Activated naive CD4-positive, alpha-beta T cell treated with anti-CD3 and anti-CD28 coated beads, Interleukin-2, amount 50 U/mL, for 24 hours (primary cell): Measurements from ENCODE around the gene SLC14A1.

Experiments used
- H3K27ac Mint-ChIP-seq: one replicate; pipeline ENCODE4 v1.8.0; 2021; ENCODE audit warnings: mild to moderate bottlenecking, mixed read lengths
- H3K27me3 Mint-ChIP-seq: one replicate; pipeline ENCODE4 v1.8.0; 2021; ENCODE audit warnings: mixed read lengths
- H3K36me3 Mint-ChIP-seq: one replicate; pipeline ENCODE4 v1.8.0; 2021; ENCODE audit warnings: mixed read lengths
- H3K4me1 Mint-ChIP-seq: one replicate; pipeline ENCODE4 v1.8.0; 2021; ENCODE audit warnings: mixed read lengths
- H3K4me3 Mint-ChIP-seq: one replicate; pipeline ENCODE4 v1.8.0; 2021; ENCODE audit warnings: mild to moderate bottlenecking, mixed read lengths
- H3K9me3 Mint-ChIP-seq: one replicate; pipeline ENCODE4 v1.8.0; 2021; ENCODE audit warnings: mixed read lengths

Gene SLC14A1

DNA sequence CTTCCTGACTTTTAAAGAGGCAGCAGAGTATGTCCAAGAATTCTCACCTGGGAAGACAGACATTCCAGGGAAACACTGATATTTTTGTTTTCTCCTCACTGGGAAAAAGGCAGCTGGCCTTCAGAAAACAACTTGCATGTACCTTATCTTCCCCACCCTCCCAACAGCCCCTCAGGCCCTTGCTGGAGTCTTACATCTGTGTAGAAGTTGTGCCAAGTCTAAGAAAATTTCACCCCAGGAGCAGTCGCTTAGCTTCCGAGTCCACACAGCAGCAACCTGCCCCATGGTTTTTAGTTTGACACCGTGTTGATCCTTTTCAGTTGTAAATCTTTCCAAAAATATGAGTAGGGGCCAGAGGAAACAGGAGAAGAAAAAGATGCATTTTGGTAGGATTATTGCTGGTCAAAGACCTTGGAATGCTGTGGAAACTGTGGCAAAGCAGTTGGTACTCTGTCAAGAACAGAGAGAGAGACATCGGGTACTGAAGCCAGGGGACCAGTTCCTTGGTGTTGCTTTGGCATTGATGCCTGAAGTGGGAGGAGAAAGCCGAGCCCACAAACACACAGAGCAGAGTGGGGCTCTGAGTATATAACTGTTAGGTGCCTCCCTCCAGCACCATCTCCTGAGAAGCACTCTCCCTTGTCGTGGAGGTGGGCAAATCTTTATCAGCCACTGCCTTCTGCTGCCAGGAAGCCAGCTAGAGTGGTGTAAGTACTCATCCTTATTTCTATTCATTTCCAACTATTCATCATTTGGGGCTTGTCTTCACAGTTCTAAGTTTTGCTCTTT lies at the start of gene SLC14A1:
Gene SLC14A1, plus strand, starts transcription at position 615 of the 789 bp plus-strand sequence. CDS start 6,140 bp downstream, outside the sequence.
- H3K27ac Mint-ChIP-seq: no peak within 1 kb of the TSS
- no peaks in the 10 kb centered on the region for H3K9me3 Mint-ChIP-seq
- no peaks in the 10 kb centered on the region for H3K36me3 Mint-ChIP-seq
- H3K27me3 Mint-ChIP-seq: no peaks in the 10 kb centered on the region
- H3K4me1 Mint-ChIP-seq: no peaks in the 10 kb centered on the region
- H3K4me3 Mint-ChIP-seq: no peak within 1 kb of the TSS

DNA sequence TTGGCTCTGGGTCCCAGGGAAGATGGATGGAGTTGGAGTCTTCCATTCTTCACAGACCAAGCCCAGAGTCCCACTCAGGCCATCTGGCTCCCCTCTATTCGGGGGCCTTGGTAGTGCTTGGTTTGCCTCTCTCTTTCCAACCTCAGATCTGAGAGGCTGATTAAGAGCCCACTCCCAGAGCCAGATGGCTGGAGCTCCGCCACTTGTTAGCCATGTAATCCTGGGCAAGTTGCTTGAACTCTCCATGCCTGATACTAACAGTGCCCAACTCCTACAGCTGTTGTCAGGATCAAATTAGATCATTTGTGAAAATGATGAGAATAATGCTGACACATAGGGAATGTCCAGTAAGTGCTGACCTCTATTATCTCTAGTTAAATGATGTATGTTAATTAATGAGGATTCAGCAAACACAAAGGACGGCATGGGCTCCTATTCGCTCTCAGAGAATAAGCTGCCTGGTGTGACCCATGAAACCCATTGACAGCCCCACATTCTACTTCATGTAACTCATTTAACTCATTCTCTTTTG lies 46.6 kb upstream of the SLC14A1 start:
- Mint-ChIP-seq H3K27me3 (peaks cover 2% of the 10 kb centered on the region), H3K4me3 (no peak overlapping the region), H3K4me1 (peaks cover 10% of the 10 kb centered on the region), H3K27ac (no peak overlapping the region), H3K36me3 (no peaks in the 10 kb centered on the region), H3K9me3 (no peaks in the 10 kb centered on the region)

DNA sequence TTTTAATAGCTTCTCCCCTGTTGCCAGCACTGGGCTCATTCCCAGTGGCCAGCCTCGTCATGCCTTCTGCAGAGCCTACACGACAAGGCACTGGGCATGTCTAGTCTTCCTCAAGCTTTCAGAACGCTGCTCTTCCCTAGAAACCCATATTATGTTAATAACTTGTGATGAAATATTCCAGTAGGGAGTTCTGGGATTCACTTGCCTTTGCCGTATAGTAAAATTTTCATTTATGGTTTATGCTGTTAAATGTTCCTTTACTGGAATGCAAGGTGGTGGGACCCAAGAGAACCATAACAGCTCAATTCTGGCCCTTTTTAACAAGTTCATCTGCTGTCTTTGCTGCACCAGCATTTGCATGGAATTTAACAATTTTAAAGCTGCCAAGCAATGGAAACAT lies 45.5 kb upstream of the SLC14A1 start:
- Mint-ChIP-seq H3K36me3 (no peaks in the 10 kb centered on the region), H3K9me3 (no peaks in the 10 kb centered on the region), H3K27me3 (peaks cover 3% of the 10 kb centered on the region), H3K4me3 (no peak overlapping the region), H3K4me1 (peaks cover 14% of the 10 kb centered on the region), H3K27ac (no peak overlapping the region)

- H3K27me3 Mint-ChIP-seq: peaks cover 3% of the 10 kb centered on the region
- no peaks in the 10 kb centered on the region for H3K9me3 Mint-ChIP-seq
- H3K36me3 Mint-ChIP-seq: no peaks in the 10 kb centered on the region
- H3K4me3 Mint-ChIP-seq: no peak overlapping the region
- H3K4me1 Mint-ChIP-seq: peaks cover 15% of the 10 kb centered on the region
- no peak overlapping the region for H3K27ac Mint-ChIP-seq
Measured at GRCh38 chr18:45678850-45679249, 45.1 kb upstream of the SLC14A1 start.

DNA sequence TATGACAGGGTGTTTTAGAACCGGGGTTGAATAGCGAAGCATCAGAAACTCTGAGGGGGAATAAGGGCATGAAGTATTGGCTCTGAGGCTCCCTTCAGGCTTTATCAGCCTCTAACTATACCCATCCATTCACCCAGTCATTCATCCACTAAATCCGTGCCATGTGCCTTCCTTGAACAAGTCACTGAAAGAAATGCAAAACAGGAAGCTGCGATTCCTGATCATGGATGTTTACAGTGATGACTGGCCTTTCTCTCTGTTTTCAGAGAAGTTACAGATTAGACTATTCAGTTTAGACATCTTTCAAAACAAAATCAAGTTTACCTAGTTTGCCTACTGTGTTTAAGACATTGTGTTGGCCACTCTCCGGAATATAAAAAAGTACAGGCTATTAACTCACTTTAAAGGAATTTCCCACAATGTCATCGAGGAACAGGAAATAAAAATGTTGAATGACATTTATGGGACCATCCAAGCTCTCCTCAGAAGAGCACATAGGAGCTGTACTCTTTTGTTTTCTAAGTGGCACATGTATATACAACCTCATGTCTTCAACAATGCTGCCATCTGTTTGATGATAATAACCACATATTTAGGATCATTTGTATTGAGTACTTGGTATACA lies 43.8 kb upstream of the SLC14A1 start:
- H3K4me1 Mint-ChIP-seq: peaks cover 23% of the 10 kb centered on the region
- H3K27me3 Mint-ChIP-seq: peaks cover 3% of the 10 kb centered on the region
- H3K36me3 Mint-ChIP-seq: no peaks in the 10 kb centered on the region
- H3K27ac Mint-ChIP-seq: no peak overlapping the region
- H3K4me3 Mint-ChIP-seq: no peak overlapping the region
- no peaks in the 10 kb centered on the region for H3K9me3 Mint-ChIP-seq

DNA sequence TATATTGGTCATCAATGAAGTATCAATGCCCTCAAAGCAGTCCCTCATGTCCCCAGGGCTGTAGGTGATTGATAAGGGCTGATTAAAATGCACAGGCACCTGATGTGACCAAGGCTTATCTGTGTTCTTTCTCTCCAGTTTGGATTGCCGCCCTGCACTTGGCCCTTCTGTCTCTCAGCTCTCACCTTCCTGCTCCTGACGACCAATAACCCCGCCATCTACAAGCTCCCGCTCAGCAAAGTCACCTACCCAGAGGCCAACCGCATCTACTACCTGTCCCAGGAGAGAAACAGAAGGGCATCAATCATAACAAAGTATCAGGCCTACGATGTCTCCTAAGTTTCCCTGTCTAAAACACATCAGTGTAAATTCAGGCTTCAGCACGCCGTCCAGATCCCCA lies 41.8 kb upstream of the SLC14A1 start:
- no peaks in the 10 kb centered on the region for H3K9me3 Mint-ChIP-seq
- H3K27me3 Mint-ChIP-seq: peaks cover 3% of the 10 kb centered on the region
- H3K36me3 Mint-ChIP-seq: no peaks in the 10 kb centered on the region
- no peak overlapping the region for H3K4me3 Mint-ChIP-seq
- peaks cover 42% of the 10 kb centered on the region for H3K4me1 Mint-ChIP-seq
- peak overlapping the region; percentile 51 for H3K27ac Mint-ChIP-seq

GRCh38 chr18:45684341-45685115 lies 39.5 kb upstream of the SLC14A1 start:
- Mint-ChIP-seq H3K27me3 (peaks cover 3% of the 10 kb centered on the region), H3K4me3 (no peak overlapping the region), H3K4me1 (peaks cover 55% of the 10 kb centered on the region), H3K9me3 (no peaks in the 10 kb centered on the region), H3K27ac (peak overlapping the region; percentile 80), H3K36me3 (no peaks in the 10 kb centered on the region)

- Mint-ChIP-seq H3K4me3 (peak overlapping the region; percentile 85), H3K4me1 (peaks cover 64% of the 10 kb centered on the region), H3K27ac (peak overlapping the region; percentile 15), H3K27me3 (peaks cover 3% of the 10 kb centered on the region), H3K36me3 (no peaks in the 10 kb centered on the region), H3K9me3 (no peaks in the 10 kb centered on the region)
Measured at GRCh38 chr18:45686891-45687611, 36.9 kb upstream of the SLC14A1 start.

GRCh38 chr18:45687621-45688020 lies 36.4 kb upstream of the SLC14A1 start:
- Mint-ChIP-seq H3K36me3 (no peaks in the 10 kb centered on the region), H3K27me3 (no peaks in the 10 kb centered on the region), H3K4me1 (peaks cover 64% of the 10 kb centered on the region), H3K9me3 (no peaks in the 10 kb centered on the region), H3K4me3 (peak overlapping the region; percentile 85), H3K27ac (no peak overlapping the region)

DNA sequence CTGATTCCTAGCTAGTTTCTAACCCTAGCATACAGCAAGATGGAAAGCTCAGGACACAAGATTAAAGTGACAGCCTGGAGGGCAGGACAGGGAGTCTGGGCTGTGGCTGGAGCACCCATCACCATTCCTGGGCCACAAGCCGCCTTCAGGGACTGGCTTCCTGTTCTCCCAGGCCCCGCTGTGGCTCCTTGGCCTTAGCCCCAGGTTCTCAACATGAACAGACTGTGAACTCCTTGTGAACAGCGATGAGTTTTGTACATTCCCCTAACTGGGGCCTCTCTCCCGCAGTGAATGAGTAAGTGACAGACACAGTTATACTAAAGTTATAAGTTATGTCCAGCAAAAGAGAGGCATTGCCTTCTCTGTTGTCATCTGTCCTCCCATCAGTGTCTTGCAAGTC lies 35.9 kb upstream of the SLC14A1 start:
- H3K4me1 Mint-ChIP-seq: peaks cover 63% of the 10 kb centered on the region
- H3K27ac Mint-ChIP-seq: no peak overlapping the region
- no peaks in the 10 kb centered on the region for H3K27me3 Mint-ChIP-seq
- H3K4me3 Mint-ChIP-seq: peak overlapping the region; percentile 85
- H3K9me3 Mint-ChIP-seq: no peaks in the 10 kb centered on the region
- H3K36me3 Mint-ChIP-seq: no peaks in the 10 kb centered on the region

GRCh38 chr18:45688833-45689232 lies 35.1 kb upstream of the SLC14A1 start:
- H3K36me3 Mint-ChIP-seq: no peaks in the 10 kb centered on the region
- peak overlapping the region; percentile 67 for H3K27ac Mint-ChIP-seq
- H3K4me1 Mint-ChIP-seq: peaks cover 59% of the 10 kb centered on the region
- H3K9me3 Mint-ChIP-seq: no peaks in the 10 kb centered on the region
- peak overlapping the region; percentile 85 for H3K4me3 Mint-ChIP-seq
- no peaks in the 10 kb centered on the region for H3K27me3 Mint-ChIP-seq

GRCh38 chr18:45689396-45689795 lies 34.6 kb upstream of the SLC14A1 start:
- H3K27me3 Mint-ChIP-seq: no peaks in the 10 kb centered on the region
- no peaks in the 10 kb centered on the region for H3K9me3 Mint-ChIP-seq
- H3K4me3 Mint-ChIP-seq: no peak overlapping the region
- H3K36me3 Mint-ChIP-seq: no peaks in the 10 kb centered on the region
- H3K27ac Mint-ChIP-seq: no peak overlapping the region
- peaks cover 58% of the 10 kb centered on the region for H3K4me1 Mint-ChIP-seq

GRCh38 chr18:45690975-45691815 lies 32.8 kb upstream of the SLC14A1 start:
- Mint-ChIP-seq H3K36me3 (no peaks in the 10 kb centered on the region), H3K4me3 (no peak overlapping the region), H3K9me3 (no peaks in the 10 kb centered on the region), H3K27me3 (no peaks in the 10 kb centered on the region), H3K4me1 (peaks cover 41% of the 10 kb centered on the region), H3K27ac (no peak overlapping the region)

DNA sequence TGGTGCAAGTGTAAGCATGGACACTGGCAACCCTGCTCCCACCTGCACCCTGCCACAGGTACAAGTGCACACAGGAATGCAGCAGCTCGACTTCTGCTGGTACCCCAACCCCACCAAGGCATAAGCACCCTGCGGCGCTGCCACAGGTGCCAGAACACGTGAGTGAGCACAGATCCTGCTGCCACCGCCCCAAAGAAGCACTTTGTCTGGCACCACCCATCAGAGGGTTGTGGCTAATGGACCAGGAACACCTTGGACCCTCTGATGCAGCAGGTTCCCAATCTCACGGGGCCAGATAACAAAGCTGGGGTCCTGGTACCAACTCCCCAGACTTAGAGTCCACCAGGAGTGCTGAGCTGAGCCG lies 32.2 kb upstream of the SLC14A1 start:
- no peaks in the 10 kb centered on the region for H3K27me3 Mint-ChIP-seq
- H3K27ac Mint-ChIP-seq: no peak overlapping the region
- no peaks in the 10 kb centered on the region for H3K9me3 Mint-ChIP-seq
- H3K4me3 Mint-ChIP-seq: no peak overlapping the region
- H3K4me1 Mint-ChIP-seq: peaks cover 35% of the 10 kb centered on the region
- H3K36me3 Mint-ChIP-seq: no peaks in the 10 kb centered on the region
